GM15510 (cell line): ENCODE data around the gene MIPEP.

Experiments
- POLR2A ChIP-seq: IDR thresholded peaks from 3 replicates; pipeline ENCODE4 v1.6.1; 2011; ENCODE audit warnings: borderline replicate concordance; ENCODE audit not compliant: insufficient read length; ENCODE audit errors: extremely low read depth

The MIPEP gene

DNA sequence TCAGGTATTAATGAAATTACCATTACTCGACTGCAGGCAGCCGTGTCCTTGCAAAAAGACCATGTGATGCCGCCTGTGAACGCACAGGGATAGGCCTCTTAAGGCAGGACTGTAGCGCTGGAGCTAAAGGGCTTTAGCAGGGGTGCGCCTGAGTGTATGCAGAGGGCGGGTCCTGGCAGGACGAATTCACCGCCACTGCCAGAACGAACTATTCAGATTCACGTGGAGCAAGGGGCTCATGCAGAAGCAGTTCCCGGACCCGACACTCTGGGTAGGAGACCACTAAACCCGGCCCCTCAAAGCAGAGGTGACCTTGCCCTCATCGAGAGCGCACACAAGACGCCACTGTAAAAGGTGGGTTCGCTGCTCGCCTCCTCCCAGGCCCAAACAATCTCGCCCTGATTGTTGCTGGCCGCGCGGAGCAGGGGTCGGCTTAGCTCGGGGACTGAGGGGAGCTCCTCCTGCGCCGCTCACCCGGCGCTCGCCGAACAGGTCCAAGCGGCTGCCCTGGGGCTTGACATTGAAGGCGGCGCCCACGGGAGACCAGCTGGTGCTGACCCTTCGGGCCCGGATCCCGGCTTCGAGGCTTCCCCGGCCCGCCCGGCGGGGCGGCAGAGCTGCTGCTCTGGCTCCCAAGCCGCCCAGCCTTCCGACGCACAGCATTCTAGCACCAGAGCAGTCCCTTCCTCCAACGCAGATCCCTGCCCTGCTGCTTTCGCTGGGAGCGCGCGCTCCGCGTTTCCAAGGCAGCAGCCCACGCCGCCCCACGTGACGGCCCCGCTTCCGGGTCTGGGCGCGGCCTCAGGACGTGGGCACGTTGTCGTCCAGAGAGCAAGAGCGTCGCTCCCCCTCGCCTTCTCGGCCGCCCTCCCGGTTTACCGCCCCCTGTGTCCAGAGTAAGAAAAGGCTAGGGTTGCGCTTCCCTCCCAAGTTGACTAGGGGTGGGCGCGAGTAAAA is at the start of gene MIPEP:
Gene MIPEP (minus strand): TSS at position 743 of the 957 bp plus-strand sequence. CDS start 80 bp downstream, at position 663.
- peak; percentile 56 for TF ChIP-seq POLR2A

GRCh38 chr13:23934520-23934919 is 45.3 kb upstream of the MIPEP start:
- TF ChIP-seq POLR2A, result no peak

DNA sequence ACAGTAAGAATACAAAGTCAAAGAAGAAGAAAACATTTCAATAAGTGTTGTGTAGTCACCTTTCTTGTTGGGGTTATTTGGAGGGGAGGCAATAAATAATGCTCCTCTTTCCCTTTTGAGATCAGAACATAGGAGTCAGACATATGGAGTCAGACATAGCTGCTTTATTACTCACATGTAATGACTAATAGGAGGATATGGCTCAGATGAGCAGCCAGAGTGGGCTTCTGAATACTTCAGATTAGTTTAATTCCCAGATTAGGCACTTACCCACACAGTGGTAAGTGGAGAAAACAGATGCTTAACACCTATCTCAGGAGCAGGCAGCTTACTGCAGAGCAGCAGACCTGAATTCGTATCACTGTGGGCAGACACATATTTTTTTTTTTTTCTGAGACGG is 39.8 kb upstream of the MIPEP start:
- TF ChIP-seq POLR2A, result no peak

GRCh38 chr13:23923031-23923430 is 33.8 kb upstream of the MIPEP start:
- no peak for TF ChIP-seq POLR2A

GRCh38 chr13:23922005-23922932 is 33.1 kb upstream of the MIPEP start:
- no peak for TF ChIP-seq POLR2A

GRCh38 chr13:23921451-23921888 is 32.3 kb upstream of the MIPEP start:
- TF ChIP-seq POLR2A, result no peak

- no peak for TF ChIP-seq POLR2A
Observed at GRCh38 chr13:23919006-23919405, 29.8 kb upstream of the MIPEP start.

- no peak for TF ChIP-seq POLR2A
Observed at GRCh38 chr13:23918208-23918607, 29.0 kb upstream of the MIPEP start.

GRCh38 chr13:23915308-23915707 is 26.1 kb upstream of the MIPEP start:
- TF ChIP-seq POLR2A, result no peak

- no peak for TF ChIP-seq POLR2A
Observed at GRCh38 chr13:23912469-23912868, 23.3 kb upstream of the MIPEP start.

DNA sequence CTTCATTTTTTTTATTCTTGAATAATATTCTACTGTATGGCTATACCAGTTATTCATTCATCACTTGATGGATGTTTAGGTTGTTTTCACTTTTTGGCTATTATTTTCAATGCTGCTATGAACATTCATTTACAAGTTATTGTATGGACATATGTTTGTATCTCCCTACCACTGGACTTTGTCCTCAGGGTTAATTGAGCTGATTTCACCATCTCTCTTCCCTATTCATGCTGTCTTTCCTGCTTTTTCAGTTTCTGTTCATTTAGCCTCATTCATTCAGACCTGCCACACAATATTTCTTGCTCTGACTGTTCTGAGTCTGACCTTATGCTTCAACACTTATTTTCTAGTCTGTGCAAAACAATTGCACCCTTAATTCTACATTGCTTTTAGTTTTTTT is 20.4 kb upstream of the MIPEP start:
- no peak for TF ChIP-seq POLR2A

- TF ChIP-seq POLR2A, result no peak
Observed at GRCh38 chr13:23905766-23906165, 16.6 kb upstream of the MIPEP start.

GRCh38 chr13:23903906-23904280 is 14.7 kb upstream of the MIPEP start:
- TF ChIP-seq POLR2A, result no peak

DNA sequence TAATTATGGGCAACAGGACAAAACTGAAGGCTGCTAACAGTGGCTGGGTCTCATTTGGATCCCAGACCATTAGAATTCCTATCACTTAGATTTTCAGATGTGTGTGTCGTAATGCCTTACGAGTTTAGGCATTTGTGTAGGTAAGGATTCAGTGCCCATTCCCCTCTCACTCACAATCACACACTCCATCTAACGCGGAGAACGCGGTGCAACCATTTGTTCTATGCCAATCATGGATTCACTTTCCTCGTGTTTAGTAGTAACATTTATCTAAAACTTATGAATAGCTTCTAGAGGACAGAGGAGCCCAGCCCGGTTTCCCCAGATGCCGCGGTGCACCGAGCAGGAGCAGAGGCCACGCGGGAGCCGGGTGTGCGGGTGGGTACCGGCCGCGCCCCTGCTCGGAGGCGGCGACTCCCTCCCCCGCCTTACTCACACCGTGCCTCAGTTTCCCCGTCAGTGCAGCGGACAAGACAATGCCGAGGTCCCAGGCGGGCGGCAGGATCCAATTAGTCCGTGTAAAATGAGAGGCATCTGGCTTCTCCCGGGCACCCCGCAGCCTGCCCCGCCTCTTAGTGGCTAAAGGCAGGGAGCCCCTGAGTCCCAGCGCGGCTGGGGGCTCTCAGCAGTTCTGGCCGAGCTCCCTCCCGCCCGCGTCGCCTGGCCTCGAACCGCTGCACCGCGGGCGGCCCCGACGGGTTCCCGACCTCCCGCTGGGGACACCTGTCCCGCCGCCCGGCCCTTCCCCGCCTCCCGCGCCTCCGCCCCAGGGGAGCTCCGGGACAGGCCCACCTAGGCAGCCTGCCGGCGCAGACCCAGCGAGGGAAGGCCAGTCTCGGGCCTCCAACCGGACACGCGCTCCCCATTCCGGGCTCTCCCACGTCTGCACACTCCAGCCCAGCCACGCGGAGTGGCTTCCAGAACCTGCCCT is 14.0 kb upstream of the MIPEP start:
- TF ChIP-seq POLR2A, result no peak
